Brain microvascular endothelial cell (primary cell): ENCODE measurements around the gene ACOT6.

Experiments used
- DNase-seq: peaks from one replicate; pipeline ENCODE4 v3.0.0-alpha.2; 2020
- H3K27ac ChIP-seq: fragments of 250-450 bp; sonication (Bioruptor Pico); 2 replicates; pipeline ENCODE4 v1.5.1; 2020; ENCODE audit warnings: mild to moderate bottlenecking, moderate library complexity
- H3K27me3 ChIP-seq: fragments of 250-450 bp; sonication (Bioruptor Pico); replicated peaks from 2 replicates; pipeline ENCODE4 v1.5.1; 2020; ENCODE audit warnings: mild to moderate bottlenecking
- H3K36me3 ChIP-seq: fragments of 250-450 bp; sonication (Bioruptor Pico); replicated peaks from 2 replicates; pipeline ENCODE4 v1.5.1; 2020; ENCODE audit warnings: mild to moderate bottlenecking
- H3K4me3 ChIP-seq: 2 replicates; pipeline ENCODE4 v1.5.1; 2011; ENCODE audit warnings: low read depth, mild to moderate bottlenecking, control low read depth, low read length, moderate library complexity
- in situ Hi-C: cut with HindIII; loops from 2 replicates; pipeline ENCODE4 v1.10.0; 2017; ENCODE audit warnings: low sequenced_read_pairs, low pct_ligation_motif_present
- TF ChIP-seq, protein P1 (sequence below): IDR thresholded peaks from 2 replicates; pipeline ENCODE4 v1.5.1; 2011; ENCODE audit warnings: low read depth, mild to moderate bottlenecking, moderate library complexity, low read length, control low read depth, inconsistent platforms; ENCODE audit errors: missing control alignments

Gene ACOT6

DNA sequence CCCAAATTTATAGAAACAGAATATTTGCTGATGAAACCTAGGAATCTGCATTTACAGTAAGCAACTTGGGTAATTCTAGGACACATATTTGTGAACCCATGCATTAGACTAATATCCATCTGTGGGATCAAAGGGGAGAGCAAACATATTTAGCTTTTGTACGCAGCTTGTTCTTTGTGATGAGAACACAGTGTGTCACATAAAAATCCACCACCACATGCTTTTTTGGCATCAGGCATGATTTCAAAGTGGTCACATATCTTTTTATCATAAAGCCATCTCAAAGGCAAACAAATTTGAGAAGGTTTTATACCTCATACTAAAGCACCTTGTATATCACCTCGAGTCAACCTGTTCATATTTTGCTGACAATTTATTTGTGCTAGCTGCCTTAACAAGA is 48.2 kb downstream of the ACOT6 start:
- in situ Hi-C loops = no loop called here
- H3K4me3 ChIP-seq = no peak overlapping the region
- no peak for DNase-seq
- no peaks in the 10 kb centered on the region for H3K36me3 ChIP-seq
- no peak overlapping the region for H3K27ac ChIP-seq
- TF ChIP-seq, protein P1, sequence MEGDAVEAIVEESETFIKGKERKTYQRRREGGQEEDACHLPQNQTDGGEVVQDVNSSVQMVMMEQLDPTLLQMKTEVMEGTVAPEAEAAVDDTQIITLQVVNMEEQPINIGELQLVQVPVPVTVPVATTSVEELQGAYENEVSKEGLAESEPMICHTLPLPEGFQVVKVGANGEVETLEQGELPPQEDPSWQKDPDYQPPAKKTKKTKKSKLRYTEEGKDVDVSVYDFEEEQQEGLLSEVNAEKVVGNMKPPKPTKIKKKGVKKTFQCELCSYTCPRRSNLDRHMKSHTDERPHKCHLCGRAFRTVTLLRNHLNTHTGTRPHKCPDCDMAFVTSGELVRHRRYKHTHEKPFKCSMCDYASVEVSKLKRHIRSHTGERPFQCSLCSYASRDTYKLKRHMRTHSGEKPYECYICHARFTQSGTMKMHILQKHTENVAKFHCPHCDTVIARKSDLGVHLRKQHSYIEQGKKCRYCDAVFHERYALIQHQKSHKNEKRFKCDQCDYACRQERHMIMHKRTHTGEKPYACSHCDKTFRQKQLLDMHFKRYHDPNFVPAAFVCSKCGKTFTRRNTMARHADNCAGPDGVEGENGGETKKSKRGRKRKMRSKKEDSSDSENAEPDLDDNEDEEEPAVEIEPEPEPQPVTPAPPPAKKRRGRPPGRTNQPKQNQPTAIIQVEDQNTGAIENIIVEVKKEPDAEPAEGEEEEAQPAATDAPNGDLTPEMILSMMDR = no peak
- H3K27me3 ChIP-seq = no peaks in the 10 kb centered on the region

DNA sequence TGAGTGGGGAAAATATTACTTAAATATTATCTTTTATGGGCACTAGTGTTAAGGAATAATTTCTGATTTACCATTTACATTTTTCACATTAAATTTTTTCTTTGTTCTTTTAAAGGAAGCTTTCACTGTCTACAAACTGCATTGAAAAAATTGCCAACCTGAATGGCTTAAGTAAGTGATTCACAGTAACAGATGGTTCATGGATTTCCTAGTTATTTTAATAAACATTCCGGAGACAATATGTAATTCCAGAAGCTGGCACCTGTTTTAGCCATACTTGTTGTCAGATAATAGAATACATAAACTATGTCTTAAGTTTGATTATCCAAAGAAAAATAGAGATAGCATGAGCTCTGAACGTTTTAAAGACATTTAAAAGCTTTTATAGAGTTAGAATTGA is 49.6 kb downstream of the ACOT6 start:
- Histone ChIP-seq H3K36me3 (no peaks in the 10 kb centered on the region), H3K4me3 (no peak overlapping the region), H3K27me3 (no peaks in the 10 kb centered on the region), H3K27ac (no peak overlapping the region)
- DNase-seq = no peak
- TF ChIP-seq, protein P1 = no peak
- in situ Hi-C loops = no loop called here

DNA sequence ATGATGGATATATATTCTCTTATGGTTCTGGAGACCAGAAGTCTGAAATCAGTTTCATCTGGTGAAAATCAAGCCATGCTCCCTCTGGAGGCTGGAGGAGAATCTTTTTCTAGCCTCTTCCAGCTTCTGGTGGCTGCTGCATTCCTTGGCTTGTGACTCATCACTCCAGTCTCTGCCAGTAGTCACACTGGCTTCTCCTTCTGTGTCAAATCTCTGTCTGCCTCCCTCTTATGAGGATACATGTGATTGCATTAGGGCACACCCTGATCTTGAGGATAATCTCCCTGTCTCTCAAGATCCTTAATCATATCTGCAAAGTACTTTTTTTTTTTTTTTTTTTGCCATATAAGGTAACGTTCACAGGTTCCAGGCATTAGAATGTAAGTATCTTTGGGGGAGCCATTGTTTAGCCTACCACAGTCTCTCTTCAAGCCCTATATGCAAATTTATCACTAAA is 50.2 kb downstream of the ACOT6 start:
- no peaks in the 10 kb centered on the region for H3K36me3 ChIP-seq
- peak; percentile 90 for DNase-seq
- H3K27me3 ChIP-seq = no peaks in the 10 kb centered on the region
- H3K4me3 ChIP-seq = no peak overlapping the region
- H3K27ac ChIP-seq = peak overlapping the region; percentile 6
- in situ Hi-C loops = no loop called here
- TF ChIP-seq, protein P1 = peak; percentile 83

DNA sequence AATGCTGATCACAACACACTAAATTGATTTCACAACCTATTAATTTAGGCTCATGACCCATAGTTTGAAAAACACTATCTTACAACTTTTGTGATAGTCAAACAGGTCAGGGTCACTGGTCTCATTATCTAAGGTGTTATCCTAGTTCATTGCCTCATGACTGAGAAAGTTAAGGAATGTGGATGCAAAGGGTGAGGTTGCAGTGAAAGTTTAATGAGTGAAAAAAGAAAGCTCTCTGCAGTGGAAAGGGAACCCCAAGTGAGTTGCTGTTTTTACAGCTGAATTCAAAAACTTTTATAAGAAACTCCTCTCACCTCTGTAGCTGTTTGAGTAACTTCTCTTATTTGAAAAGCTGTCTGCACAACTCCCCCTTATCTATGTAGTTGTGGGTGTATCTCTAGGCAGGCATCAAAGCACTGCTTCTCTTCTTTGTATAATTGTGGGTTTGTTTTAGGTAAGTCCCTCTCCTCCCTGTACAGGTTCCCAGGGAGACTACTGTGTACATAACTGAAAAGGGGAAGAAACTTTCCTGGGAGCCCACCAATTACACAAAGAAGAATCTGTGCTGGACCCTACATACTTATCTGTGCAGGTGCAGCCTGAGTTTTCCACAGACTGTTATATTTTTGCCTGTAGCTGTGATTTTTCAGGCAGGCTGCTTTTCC is 51.4 kb downstream of the ACOT6 start:
- Histone ChIP-seq H3K27ac (no peak overlapping the region), H3K27me3 (no peaks in the 10 kb centered on the region), H3K4me3 (no peak overlapping the region), H3K36me3 (no peaks in the 10 kb centered on the region)
- no peak for DNase-seq
- TF ChIP-seq, protein P1 = no peak
- in situ Hi-C loops = no loop called here

DNA sequence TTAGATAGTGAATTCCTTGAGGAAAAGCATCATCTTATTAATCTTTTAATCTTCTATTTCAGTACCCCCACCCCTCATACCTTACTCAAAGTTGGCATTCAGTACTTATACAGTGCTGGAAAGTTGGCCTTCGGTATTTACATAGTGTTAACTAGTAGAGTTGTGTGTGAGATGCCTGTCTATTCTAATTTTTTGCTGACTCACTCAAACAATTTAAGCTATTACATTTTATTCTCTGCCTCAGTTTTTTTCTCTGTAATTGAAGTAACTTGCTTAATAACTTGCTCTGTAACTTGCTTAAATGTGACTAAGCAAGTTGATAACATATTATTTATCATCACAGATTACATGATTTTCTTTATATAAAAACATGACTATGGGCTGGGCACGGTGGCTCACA is 52.8 kb downstream of the ACOT6 start:
- Histone ChIP-seq H3K36me3 (no peaks in the 10 kb centered on the region), H3K27ac (no peak overlapping the region), H3K4me3 (no peak overlapping the region), H3K27me3 (no peaks in the 10 kb centered on the region)
- DNase-seq = no peak
- in situ Hi-C loops = no loop called here
- TF ChIP-seq, protein P1 = no peak

DNA sequence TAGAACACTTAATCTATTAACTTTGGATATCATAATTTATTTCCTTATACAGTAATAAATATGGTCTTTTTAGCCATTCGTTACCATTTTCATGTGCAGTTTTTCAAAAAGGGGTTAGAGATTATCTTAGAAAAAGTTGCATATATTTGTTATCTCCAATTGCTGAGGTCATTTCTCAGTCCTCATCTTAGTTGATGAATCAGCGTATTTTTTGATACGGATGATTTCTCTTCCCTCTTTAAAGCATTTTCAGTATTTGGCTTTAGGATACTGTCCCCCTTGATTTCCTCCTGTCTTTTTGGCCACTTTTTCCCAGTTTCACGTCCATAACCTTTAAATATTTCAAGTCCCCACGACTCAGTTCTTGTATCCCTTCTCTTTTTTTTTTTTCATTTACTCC is 54.3 kb downstream of the ACOT6 start:
- no peak overlapping the region for H3K4me3 ChIP-seq
- no peak for DNase-seq
- in situ Hi-C loops = no loop called here
- no peaks in the 10 kb centered on the region for H3K36me3 ChIP-seq
- H3K27me3 ChIP-seq = no peaks in the 10 kb centered on the region
- H3K27ac ChIP-seq = no peak overlapping the region
- TF ChIP-seq, protein P1 = no peak
